Peyer's patch (tissue), 4 donors: ENCODE results near the gene TRAF3. TPM values are rescaled to one million over a fixed set of nuclear protein-coding genes. Genes with fewer than 3 reads are reported as not detected.

Experiments
- DNase-seq, 3 donors: peaks; one replicate each; pipeline ENCODE4 v3.0.0-alpha.2; 2017 to 2019
- H3K27ac ChIP-seq, 4 donors: fragments of 200-600 bp; sonication (generic); one replicate each; pipeline ENCODE4 v1.5.1; 2016 to 2019
- H3K27me3 ChIP-seq, 2 donors: fragments of 200-600 bp; sonication (generic); one replicate each; pipeline ENCODE4 v1.5.1; 2019
- H3K36me3 ChIP-seq, 3 donors: fragments of 200-600 bp; sonication (generic); one replicate each; pipeline ENCODE4 v1.5.1; 2016 to 2019
- H3K4me1 ChIP-seq, 4 donors: fragments of 200-600 bp; sonication (generic); one replicate each; pipeline ENCODE4 v1.5.1; 2016 to 2019
- H3K4me3 ChIP-seq, 4 donors: fragments of 200-600 bp; sonication (generic); 1 replicate in 3 of 4; 2 replicates in 1 of 4; pipeline ENCODE4 v1.5.1; 2016 to 2019; ENCODE audit warnings: mild to moderate bottlenecking in 1 of 4
- H3K9me3 ChIP-seq, 4 donors: fragments of 200-600 bp; sonication (generic); one replicate each; pipeline ENCODE4 v1.5.1; 2016 to 2019; ENCODE audit warnings: mild to moderate bottlenecking in 1 of 4
- CTCF ChIP-seq, 6 experiments: fragments of 450-650 bp in 4 of 6; fragments of 200-600 bp in 2 of 6; sonication (generic) in 1 of 6; IDR thresholded peaks; one replicate each; pipeline ENCODE4 v1.5.1; 2017 to 2019; ENCODE audit warnings: antibody characterized with exemption in 6 of 6, mild to moderate bottlenecking in 3 of 6, moderate library complexity in 1 of 6
- POLR2A ChIP-seq, 2 donors: fragments of 450-650 bp; IDR thresholded peaks; one replicate each; pipeline ENCODE4 v1.5.1; 2017; ENCODE audit warnings: antibody characterized with exemption in 2 of 2, mild to moderate bottlenecking in 2 of 2, moderate library complexity in 2 of 2
- total RNA-seq, 4 donors: library from RNA; depleted of rRNA; stranded (reverse); fragments of >200 nt; gene quantifications; one replicate each; pipeline ENCODE4 v1.1.0, GENCODE V29; 2016

TRAF3 gene
- total RNA-seq, 4 donors from 2014 or later, result 31.7 to 47.8 (median 41.8) TPM

DNA sequence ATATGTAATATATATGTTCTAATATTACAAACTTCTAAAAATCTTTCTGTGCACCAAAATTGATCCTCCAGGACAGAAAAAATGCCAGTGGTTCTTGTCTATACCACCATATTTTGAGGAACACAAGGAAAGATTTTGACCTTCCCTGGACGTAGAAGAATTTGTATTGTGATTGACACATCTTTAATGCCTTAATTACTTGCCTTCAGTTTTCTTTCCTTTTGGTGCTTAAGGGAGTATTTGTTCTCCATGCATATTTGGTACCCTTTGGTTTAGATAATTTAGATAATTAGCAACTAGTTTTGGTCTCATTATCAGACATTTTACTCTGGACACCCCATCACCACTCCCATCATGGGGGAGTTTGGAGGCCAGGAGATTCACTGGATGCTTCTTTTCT, 27.6 kb downstream of the TRAF3 start:
- Histone ChIP-seq H3K4me1 (peaks cover 0 to 20% (median 14%) of the 10 kb centered on the region in 4 donors), H3K36me3 (no peaks in the 10 kb centered on the region), H3K4me3 (no peak overlapping the region), H3K27me3 (no peaks in the 10 kb centered on the region), H3K27ac (peak overlapping the region; percentile 6 to 74 (median 63)), H3K9me3 (no peaks in the 10 kb centered on the region)
- TF ChIP-seq POLR2A (IDR thresholded peaks at IDR 0.05) (no peak), CTCF (IDR thresholded peaks at IDR 0.05) (no peak)
- DNase-seq, result no peak

GRCh38 chr14:102805371-102805891, 28.2 kb downstream of the TRAF3 start:
- Histone ChIP-seq H3K36me3 (no peaks in the 10 kb centered on the region), H3K27ac (peak overlapping the region; percentile 27 to 74 (median 63)), H3K4me1 (peaks cover 0 to 20% (median 11%) of the 10 kb centered on the region in 4 donors), H3K4me3 (no peak overlapping the region), H3K27me3 (no peaks in the 10 kb centered on the region), H3K9me3 (no peaks in the 10 kb centered on the region)
- peak in 2 of 3 donors; percentile 55 to 67 for DNase-seq
- TF ChIP-seq CTCF (IDR thresholded peaks at IDR 0.05) (no peak), POLR2A (IDR thresholded peaks at IDR 0.05) (no peak)

GRCh38 chr14:102805941-102806340, 28.7 kb downstream of the TRAF3 start:
- TF ChIP-seq POLR2A (IDR thresholded peaks at IDR 0.05), result no peak
- TF ChIP-seq CTCF (IDR thresholded peaks at IDR 0.05), result no peak
- H3K36me3 ChIP-seq, result no peaks in the 10 kb centered on the region
- no peaks in the 10 kb centered on the region for H3K9me3 ChIP-seq
- no peaks in the 10 kb centered on the region for H3K27me3 ChIP-seq
- H3K4me3 ChIP-seq, result no peak overlapping the region
- peaks cover 0 to 20% (median 11%) of the 10 kb centered on the region in 4 donors for H3K4me1 ChIP-seq
- DNase-seq, result no peak
- H3K27ac ChIP-seq, result peak overlapping the region; percentile 27 to 74 (median 63)

DNA sequence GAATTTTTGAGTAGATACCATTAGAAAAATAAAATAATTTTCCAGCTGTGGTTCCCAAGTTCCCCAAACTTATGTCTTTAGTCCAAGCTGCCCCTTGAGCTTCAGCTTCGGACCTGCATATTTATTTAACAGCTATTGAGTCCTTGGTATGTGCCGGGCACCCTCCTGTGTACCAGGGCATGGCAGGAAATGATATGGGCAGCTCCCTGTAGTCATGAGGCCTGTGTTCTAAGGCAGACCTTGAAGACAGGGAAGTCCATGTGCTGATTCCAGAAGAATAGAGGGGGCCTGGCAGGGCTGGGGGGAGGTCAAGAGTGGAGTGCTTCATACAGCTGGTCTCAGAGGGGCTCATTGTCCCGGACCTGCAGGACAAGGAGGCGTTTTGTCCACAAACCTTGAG, 29.2 kb downstream of the TRAF3 start:
- TF ChIP-seq CTCF (IDR thresholded peaks at IDR 0.05) (no peak), POLR2A (IDR thresholded peaks at IDR 0.05) (no peak)
- no peaks in the 10 kb centered on the region for H3K27me3 ChIP-seq
- peaks cover 0 to 20% (median 11%) of the 10 kb centered on the region in 4 donors for H3K4me1 ChIP-seq
- DNase-seq, result peak in 1 of 3 donors; percentile 42
- no peaks in the 10 kb centered on the region for H3K36me3 ChIP-seq
- H3K27ac ChIP-seq, result peak overlapping the region; percentile 27 to 74 (median 63)
- no peak overlapping the region for H3K4me3 ChIP-seq
- no peaks in the 10 kb centered on the region for H3K9me3 ChIP-seq

- Histone ChIP-seq H3K36me3 (no peaks in the 10 kb centered on the region), H3K4me1 (peaks cover 0 to 20% (median 11%) of the 10 kb centered on the region in 4 donors), H3K27me3 (no peaks in the 10 kb centered on the region), H3K9me3 (no peaks in the 10 kb centered on the region), H3K4me3 (no peak overlapping the region), H3K27ac (peak overlapping the region in 3 of 4 donors; percentile 57 to 74 (median 69))
- TF ChIP-seq CTCF (IDR thresholded peaks at IDR 0.05) (no peak), POLR2A (IDR thresholded peaks at IDR 0.05) (no peak)
- no peak for DNase-seq
These were observed 29.8 kb downstream of the TRAF3 start for GRCh38 chr14:102807013-102807406.
